PC-9 (cell line): ENCODE results near the gene ANKAR. TPM values are rescaled to one million over a fixed set of nuclear protein-coding genes. Genes with fewer than 3 reads are reported as not detected.

ENCODE experiments used
- BruUV-seq: library from RNA; stranded (reverse); fragments of 400-500 nt; replicated peaks from 2 replicates; lab custom pipeline; 2021; lab: Mats Ljungman, UMichigan
- CTCF ChIA-PET: fragments of 300-600 bp; sonication (Branson Sonifier 250); formaldehyde crosslinking; loops from one replicate; lab custom pipeline; 2022; ENCODE audit warnings: antibody characterized with exemption; lab: Charles Lee
- POLR2A ChIA-PET: fragments of 300-600 bp; sonication (Branson Sonifier 250); formaldehyde crosslinking; loops from one replicate; lab custom pipeline; 2022; ENCODE audit warnings: antibody characterized with exemption; ENCODE audit not compliant: unreplicated experiment; lab: Charles Lee
- DNase-seq, 2 experiments: peaks; one replicate each; pipeline versions ENCODE4 v3.0.0 to v3.0.0-alpha.2; 2015 to 2022; ENCODE audit warnings: mixed read lengths in 1 of 2
- H2AFZ ChIP-seq: fragments of 200-600 bp; sonication (generic); 2 replicates; pipeline ENCODE4 v1.8.1; 2017; ENCODE audit warnings: antibody characterized with exemption
- H3F3A ChIP-seq: fragments of 200-600 bp; sonication (generic); 2 replicates; pipeline ENCODE4 v1.8.1; 2017; ENCODE audit warnings: antibody characterized with exemption, mild to moderate bottlenecking, low read depth; ENCODE audit not compliant: insufficient read depth
- H3K27ac ChIP-seq: fragments of 200-600 bp; sonication (generic); 2 replicates; pipeline ENCODE4 v1.6.1; 2016; ENCODE audit warnings: mixed run types
- H3K27me3 ChIP-seq: fragments of 200-600 bp; sonication (generic); 2 replicates; pipeline ENCODE4 v1.6.1; 2016; ENCODE audit warnings: low read depth, mixed run types; ENCODE audit not compliant: insufficient read depth
- H3K36me3 ChIP-seq: fragments of 200-600 bp; sonication (generic); 2 replicates; pipeline ENCODE4 v1.6.1; 2016; ENCODE audit warnings: low read depth, mixed run types
- H3K4me1 ChIP-seq: fragments of 200-600 bp; sonication (generic); replicated peaks from 2 replicates; pipeline ENCODE4 v1.6.1; 2016; ENCODE audit warnings: mixed run types; ENCODE audit not compliant: insufficient read depth
- H3K4me2 ChIP-seq: fragments of 200-600 bp; sonication (generic); 2 replicates; pipeline ENCODE4 v1.6.1; 2017; ENCODE audit warnings: mixed run types
- H3K4me3 ChIP-seq: fragments of 200-600 bp; sonication (generic); 2 replicates; pipeline ENCODE4 v1.6.1; 2016; ENCODE audit warnings: mixed run types
- H3K79me2 ChIP-seq: fragments of 200-600 bp; sonication (generic); 2 replicates; pipeline ENCODE4 v1.6.1; 2017; ENCODE audit warnings: low read depth, mixed run types
- H3K9me2 ChIP-seq: fragments of 200-600 bp; sonication (generic); 2 replicates; pipeline ENCODE4 v1.8.1; 2017; ENCODE audit warnings: mild to moderate bottlenecking; ENCODE audit not compliant: insufficient read depth
- H3K9me3 ChIP-seq: fragments of 200-600 bp; sonication (generic); 2 replicates; pipeline ENCODE4 v1.8.1; 2016; ENCODE audit warnings: low read depth; ENCODE audit not compliant: insufficient read depth
- H4K20me1 ChIP-seq: fragments of 200-600 bp; sonication (generic); 2 replicates; pipeline ENCODE4 v1.8.1; 2017; ENCODE audit not compliant: insufficient read depth
- EZH2 ChIP-seq: fragments of 200-600 bp; sonication (generic); IDR thresholded peaks from 2 replicates; pipeline ENCODE4 v1.8.0; 2017; ENCODE audit warnings: antibody characterized with exemption, low read depth
- intact Hi-C: fragments of 100-400 bp; cut with micrococcal nuclease; formaldehyde crosslinking; loops from one replicate; pipeline ENCODE4 v1.10.0; 2022; ENCODE audit not compliant: unreplicated experiment
- total RNA-seq: library from RNA; stranded (reverse); gene quantifications from 2 replicates; pipeline ENCODE4 v1.2.3, GENCODE V29; 2021
- TF ChIP-seq, protein P1 (sequence below): fragments of 200-600 bp; sonication (generic); conservative IDR thresholded peaks from 2 replicates; pipeline ENCODE4 v1.6.1; 2017; ENCODE audit warnings: mixed run types, antibody characterized with exemption, mild to moderate bottlenecking, moderate library complexity

ANKAR gene
- total RNA-seq, 1 experiment from 2014 or later, result 3.6 TPM

GRCh38 chr2:189658306-189659212, 15.9 kb upstream of the ANKAR start:
- intact Hi-C loops, result no loop called here
- TF ChIP-seq, protein P1, sequence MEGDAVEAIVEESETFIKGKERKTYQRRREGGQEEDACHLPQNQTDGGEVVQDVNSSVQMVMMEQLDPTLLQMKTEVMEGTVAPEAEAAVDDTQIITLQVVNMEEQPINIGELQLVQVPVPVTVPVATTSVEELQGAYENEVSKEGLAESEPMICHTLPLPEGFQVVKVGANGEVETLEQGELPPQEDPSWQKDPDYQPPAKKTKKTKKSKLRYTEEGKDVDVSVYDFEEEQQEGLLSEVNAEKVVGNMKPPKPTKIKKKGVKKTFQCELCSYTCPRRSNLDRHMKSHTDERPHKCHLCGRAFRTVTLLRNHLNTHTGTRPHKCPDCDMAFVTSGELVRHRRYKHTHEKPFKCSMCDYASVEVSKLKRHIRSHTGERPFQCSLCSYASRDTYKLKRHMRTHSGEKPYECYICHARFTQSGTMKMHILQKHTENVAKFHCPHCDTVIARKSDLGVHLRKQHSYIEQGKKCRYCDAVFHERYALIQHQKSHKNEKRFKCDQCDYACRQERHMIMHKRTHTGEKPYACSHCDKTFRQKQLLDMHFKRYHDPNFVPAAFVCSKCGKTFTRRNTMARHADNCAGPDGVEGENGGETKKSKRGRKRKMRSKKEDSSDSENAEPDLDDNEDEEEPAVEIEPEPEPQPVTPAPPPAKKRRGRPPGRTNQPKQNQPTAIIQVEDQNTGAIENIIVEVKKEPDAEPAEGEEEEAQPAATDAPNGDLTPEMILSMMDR, result no peak
- TF ChIP-seq EZH2, result no peak
- H3K27me3 ChIP-seq, result no peaks in the 10 kb centered on the region
- no peaks in the 10 kb centered on the region for H3K9me3 ChIP-seq
- H3K27ac ChIP-seq, result no peak overlapping the region
- H3K4me3 ChIP-seq, result no peak overlapping the region
- POLR2A ChIA-PET, result interaction anchor here (0.7 kb wide), 1 partner anchor 391 kb away, joined by 3 read pairs; no protein-coding TSS in a partner anchor
- no TSS peak for BruUV-seq
- no peaks in the 10 kb centered on the region for H3K9me2 ChIP-seq
- peaks cover 18% of the 10 kb centered on the region for H3K79me2 ChIP-seq
- peak overlapping the region; percentile 53; the same call in 1 of the 2 replicates for H3K4me2 ChIP-seq
- no peaks in the 10 kb centered on the region for H3F3A ChIP-seq
- H2AFZ ChIP-seq, result no peak overlapping the region
- no peak for DNase-seq
- H3K36me3 ChIP-seq, result no peaks in the 10 kb centered on the region
- H3K4me1 ChIP-seq, result peaks cover 21% of the 10 kb centered on the region
- CTCF ChIA-PET, result no interaction called here
- H4K20me1 ChIP-seq, result no peaks in the 10 kb centered on the region; the same call in 1 of the 2 replicates

DNA sequence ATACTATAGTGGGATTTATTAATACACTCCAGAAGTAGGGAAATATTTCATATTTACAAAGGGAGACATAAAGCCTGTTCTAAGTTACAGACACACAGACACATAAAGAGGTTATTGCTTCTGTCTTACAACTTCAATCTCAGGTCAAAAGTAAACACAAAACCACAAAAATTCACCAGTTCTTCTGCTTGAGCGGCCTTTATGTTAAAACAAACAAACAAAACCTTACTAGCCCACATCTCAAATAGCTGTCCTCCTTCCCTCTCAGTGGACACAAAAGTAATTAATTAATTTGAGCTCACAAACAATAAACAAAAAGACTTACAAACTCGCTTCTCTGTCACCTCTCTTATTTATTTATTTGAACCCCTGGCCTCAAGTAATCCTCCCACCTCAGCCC, 14.7 kb upstream of the ANKAR start:
- peak in 1 of 2 experiments; percentile 69 for DNase-seq
- no peaks in the 10 kb centered on the region for H3K36me3 ChIP-seq
- H3K4me2 ChIP-seq, result peak overlapping the region; percentile 53
- intact Hi-C loops, result no loop called here
- H3K4me3 ChIP-seq, result no peak overlapping the region
- H2AFZ ChIP-seq, result no peak overlapping the region
- H3K27me3 ChIP-seq, result no peaks in the 10 kb centered on the region
- ChIA-PET POLR2A (interaction anchor here (0.6 kb wide), 1 partner anchor 116 kb away, joined by 3 read pairs; no protein-coding TSS in a partner anchor), CTCF (no interaction called here)
- H3K9me3 ChIP-seq, result no peaks in the 10 kb centered on the region
- TF ChIP-seq EZH2, result no peak
- TF ChIP-seq, protein P1, result no peak
- no peak overlapping the region for H3K27ac ChIP-seq
- no peaks in the 10 kb centered on the region; the same call in 1 of the 2 replicates for H4K20me1 ChIP-seq
- peaks cover 21% of the 10 kb centered on the region for H3K4me1 ChIP-seq
- H3F3A ChIP-seq, result no peaks in the 10 kb centered on the region
- H3K79me2 ChIP-seq, result peaks cover 19% of the 10 kb centered on the region
- no TSS peak for BruUV-seq
- H3K9me2 ChIP-seq, result no peaks in the 10 kb centered on the region

- no peaks in the 10 kb centered on the region for H3K36me3 ChIP-seq
- no peaks in the 10 kb centered on the region for H3K9me2 ChIP-seq
- peak overlapping the region; percentile 52 for H3K4me2 ChIP-seq
- TF ChIP-seq EZH2, result no peak
- TF ChIP-seq, protein P1, result no peak
- BruUV-seq, result no TSS peak
- CTCF ChIA-PET, result interaction anchor here (0.8 kb wide), 1 partner anchor 36 kb away, joined by 5 read pairs; no protein-coding TSS in a partner anchor
- H3K27ac ChIP-seq, result no peak overlapping the region
- intact Hi-C loops, result loop anchor here (1.0 kb wide), 3 partner anchors 79 to 410 kb away; partner anchors contain the start of gene OSGEPL1
- H2AFZ ChIP-seq, result no peak overlapping the region
- no peaks in the 10 kb centered on the region for H3F3A ChIP-seq
- H4K20me1 ChIP-seq, result no peaks in the 10 kb centered on the region; the same call in 1 of the 2 replicates
- no peaks in the 10 kb centered on the region for H3K27me3 ChIP-seq
- peaks cover 21% of the 10 kb centered on the region for H3K4me1 ChIP-seq
- no peaks in the 10 kb centered on the region for H3K9me3 ChIP-seq
- H3K79me2 ChIP-seq, result peaks cover 19% of the 10 kb centered on the region
- no peak overlapping the region for H3K4me3 ChIP-seq
- no peak for DNase-seq
- POLR2A ChIA-PET, result interaction anchor here (0.6 kb wide), 2 partner anchors 537 to 1279 kb away, joined by 6 to 7 read pairs; no protein-coding TSS in a partner anchor
These were observed 13.7 kb upstream of the ANKAR start for GRCh38 chr2:189660803-189661147.
